NCI-H1694 (cell line): ENCODE results near the gene PRRG1.
A peak's percentile ranks its signal among the peaks of the same experiment; 100 is the strongest.
"Not testable (repeated sequence)": the region's sequence is repeated elsewhere in the genome, so short reads cannot be mapped to it uniquely, and the experiment has no call there.

Source experiments
- DNase-seq: peaks from one replicate; lab custom pipeline; 2025; lab: John Stamatoyannopoulos, UW

PRRG1 gene

GRCh38 chrX:37349221-37350033 lies at the start of gene PRRG1:
Gene PRRG1 (plus strand): TSS chrX:37349364. CDS start chrX:37406250, 56,886 bp downstream.
- peak; percentile 44 for DNase-seq

- DNase-seq = peak; percentile 1
Measured at GRCh38 chrX:37302569-37302968, 46.6 kb upstream of the PRRG1 start.

- DNase-seq = not testable (repeated sequence)
Measured at GRCh38 chrX:37305238-37305637, 43.9 kb upstream of the PRRG1 start.

- no peak for DNase-seq
Measured at GRCh38 chrX:37314531-37314930, 34.6 kb upstream of the PRRG1 start.

GRCh38 chrX:37315511-37316248 lies 33.5 kb upstream of the PRRG1 start:
- DNase-seq = no peak

- no peak for DNase-seq
Measured at GRCh38 chrX:37320541-37321203, 28.5 kb upstream of the PRRG1 start.

GRCh38 chrX:37330642-37331041 lies 18.5 kb upstream of the PRRG1 start:
- DNase-seq = no peak

- no peak for DNase-seq
Measured at GRCh38 chrX:37331546-37331945, 17.6 kb upstream of the PRRG1 start.

GRCh38 chrX:37332055-37332454 lies 17.1 kb upstream of the PRRG1 start:
- no peak for DNase-seq

GRCh38 chrX:37332987-37333658 lies 16.0 kb upstream of the PRRG1 start:
- DNase-seq = no peak

- DNase-seq = no peak
Measured at GRCh38 chrX:37347420-37347819, 1.7 kb upstream of the PRRG1 start.

GRCh38 chrX:37348231-37348970 lies 763 bp upstream of the PRRG1 start:
- DNase-seq = no peak

- DNase-seq = no peak
Measured at GRCh38 chrX:37348971-37349220, 268 bp upstream of the PRRG1 start.

GRCh38 chrX:37350034-37350365 lies 836 bp downstream of the PRRG1 start:
- no peak for DNase-seq

GRCh38 chrX:37353646-37354045 lies 4.5 kb downstream of the PRRG1 start:
- DNase-seq = no peak

GRCh38 chrX:37357436-37357835 lies 8.3 kb downstream of the PRRG1 start:
- no peak for DNase-seq

GRCh38 chrX:37361596-37361995 lies 12.4 kb downstream of the PRRG1 start:
- DNase-seq = no peak

- DNase-seq = no peak
Measured at GRCh38 chrX:37364666-37365065, 15.5 kb downstream of the PRRG1 start.

- DNase-seq = no peak
Measured at GRCh38 chrX:37367946-37368345, 18.8 kb downstream of the PRRG1 start.

- no peak for DNase-seq
Measured at GRCh38 chrX:37370499-37371141, 21.5 kb downstream of the PRRG1 start.

- DNase-seq = no peak
Measured at GRCh38 chrX:37371578-37371991, 22.4 kb downstream of the PRRG1 start.
